Epithelial cell of proximal tubule (primary cell): ENCODE data around the gene TMPRSS11D. TPM values are rescaled to one million over a fixed set of nuclear protein-coding genes. Genes with fewer than 3 reads are reported as not detected.

Experiments
- DNase-seq: peaks from one replicate; pipeline ENCODE4 v3.0.0-alpha.2; 2011; ENCODE audit warnings: low read depth
- H3K4me3 ChIP-seq: 2 replicates; pipeline ENCODE4 v1.5.1; 2011; ENCODE audit warnings: low read depth, mild to moderate bottlenecking, low read length
- total RNA-seq: library from RNA; depleted of rRNA; stranded (reverse); fragments of >200 nt; gene quantifications from 2 replicates; pipeline ENCODE4 v1.2.3, GENCODE V29; 2015
- TF ChIP-seq, protein P1 (sequence below): conservative IDR thresholded peaks from 2 replicates; pipeline ENCODE4 v1.5.1; 2012; ENCODE audit warnings: low read depth, mild to moderate bottlenecking, low read length

Gene TMPRSS11D
- total RNA-seq, 1 donor from 2014 or later = not detected

DNA sequence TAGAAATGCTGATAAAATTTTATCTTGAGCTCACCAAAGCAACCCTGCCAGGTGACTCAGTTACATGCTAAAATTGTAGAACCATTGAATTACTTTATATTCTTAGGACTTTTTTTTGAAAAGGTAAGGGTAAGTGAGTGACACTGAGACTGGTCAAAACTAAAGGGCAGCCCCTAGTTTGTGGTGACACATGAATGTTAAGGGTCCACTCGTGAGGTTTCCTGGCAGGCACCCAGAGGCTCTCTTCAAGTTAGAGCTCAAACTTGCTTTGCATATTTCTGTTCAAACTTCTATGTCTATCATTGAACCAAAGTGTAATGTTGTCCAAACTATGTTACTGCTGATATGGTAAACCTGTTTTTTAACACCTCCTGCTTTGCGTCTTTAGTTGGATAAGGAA, 30.5 kb downstream of the TMPRSS11D start:
- TF ChIP-seq, protein P1, sequence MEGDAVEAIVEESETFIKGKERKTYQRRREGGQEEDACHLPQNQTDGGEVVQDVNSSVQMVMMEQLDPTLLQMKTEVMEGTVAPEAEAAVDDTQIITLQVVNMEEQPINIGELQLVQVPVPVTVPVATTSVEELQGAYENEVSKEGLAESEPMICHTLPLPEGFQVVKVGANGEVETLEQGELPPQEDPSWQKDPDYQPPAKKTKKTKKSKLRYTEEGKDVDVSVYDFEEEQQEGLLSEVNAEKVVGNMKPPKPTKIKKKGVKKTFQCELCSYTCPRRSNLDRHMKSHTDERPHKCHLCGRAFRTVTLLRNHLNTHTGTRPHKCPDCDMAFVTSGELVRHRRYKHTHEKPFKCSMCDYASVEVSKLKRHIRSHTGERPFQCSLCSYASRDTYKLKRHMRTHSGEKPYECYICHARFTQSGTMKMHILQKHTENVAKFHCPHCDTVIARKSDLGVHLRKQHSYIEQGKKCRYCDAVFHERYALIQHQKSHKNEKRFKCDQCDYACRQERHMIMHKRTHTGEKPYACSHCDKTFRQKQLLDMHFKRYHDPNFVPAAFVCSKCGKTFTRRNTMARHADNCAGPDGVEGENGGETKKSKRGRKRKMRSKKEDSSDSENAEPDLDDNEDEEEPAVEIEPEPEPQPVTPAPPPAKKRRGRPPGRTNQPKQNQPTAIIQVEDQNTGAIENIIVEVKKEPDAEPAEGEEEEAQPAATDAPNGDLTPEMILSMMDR = no peak

DNA sequence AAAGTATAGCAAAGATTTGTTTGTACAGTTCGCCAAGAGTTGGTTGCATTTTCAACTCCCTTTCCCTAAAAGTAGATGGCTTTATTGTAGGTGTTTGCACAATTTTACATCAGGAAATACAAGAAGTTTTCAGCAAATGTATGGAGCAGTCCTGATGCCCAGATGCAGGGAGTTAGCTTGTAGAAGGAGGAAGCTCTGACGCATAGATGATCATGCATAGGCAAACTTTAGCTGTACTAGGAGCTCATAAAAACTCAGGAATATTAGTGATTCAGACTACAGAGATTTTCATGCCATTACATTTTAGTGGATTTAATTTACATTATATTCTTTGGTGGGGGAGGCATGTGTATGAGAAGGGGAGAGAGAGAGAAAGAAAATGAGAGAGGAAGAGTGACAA, 62.9 kb downstream of the TMPRSS11D start:
- DNase-seq = no peak
- TF ChIP-seq, protein P1 = no peak

More for the DNA sequence above, 30.5 kb downstream of the TMPRSS11D start:
- DNase-seq = no peak
- no peak overlapping the region for H3K4me3 ChIP-seq

DNA sequence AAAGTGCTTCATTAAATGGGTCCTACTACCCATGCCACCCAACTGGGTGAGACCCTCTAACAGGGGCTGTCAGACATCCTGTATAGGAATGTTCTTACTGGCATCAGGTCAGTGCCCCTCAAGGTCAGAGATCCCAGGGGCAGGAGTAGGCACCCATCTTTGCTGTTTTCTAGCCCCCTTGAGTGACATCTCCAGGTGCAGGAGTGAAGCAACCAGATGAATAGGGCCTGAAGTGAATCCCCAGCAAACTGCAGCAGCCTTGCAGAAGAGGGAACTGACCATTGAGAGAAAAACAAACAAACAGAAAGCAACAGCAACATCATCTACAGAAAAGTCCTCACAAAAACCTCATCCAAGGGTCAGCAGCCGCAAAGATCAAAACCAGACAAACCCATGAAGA, 73.8 kb downstream of the TMPRSS11D start:
- DNase-seq = no peak
- H3K4me3 ChIP-seq = no peak overlapping the region
- TF ChIP-seq, protein P1 = no peak

More for the DNA sequence above, 62.9 kb downstream of the TMPRSS11D start:
- H3K4me3 ChIP-seq = no peak overlapping the region

DNA sequence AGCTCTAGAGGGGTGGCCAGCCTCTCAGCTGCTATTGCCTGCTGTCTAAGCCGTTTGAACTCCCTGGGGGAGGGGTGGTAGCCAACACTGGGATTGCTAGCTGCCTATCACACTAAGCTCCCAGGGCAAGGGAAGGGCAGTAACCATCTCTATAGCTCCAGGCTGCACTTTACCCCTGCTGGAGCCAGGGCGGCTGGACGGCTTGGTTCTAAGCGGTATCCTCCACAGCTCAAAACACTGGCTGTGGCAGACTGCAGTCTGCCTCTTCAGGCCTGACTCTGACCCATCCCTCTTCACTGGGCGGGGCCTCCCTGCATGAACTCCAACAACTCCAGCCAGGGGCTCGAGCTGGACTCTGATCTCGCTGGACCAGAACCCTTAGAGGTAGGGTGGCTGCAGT, 74.3 kb downstream of the TMPRSS11D start:
- H3K4me3 ChIP-seq = no peak overlapping the region
- TF ChIP-seq, protein P1 = no peak
- DNase-seq = no peak

DNA sequence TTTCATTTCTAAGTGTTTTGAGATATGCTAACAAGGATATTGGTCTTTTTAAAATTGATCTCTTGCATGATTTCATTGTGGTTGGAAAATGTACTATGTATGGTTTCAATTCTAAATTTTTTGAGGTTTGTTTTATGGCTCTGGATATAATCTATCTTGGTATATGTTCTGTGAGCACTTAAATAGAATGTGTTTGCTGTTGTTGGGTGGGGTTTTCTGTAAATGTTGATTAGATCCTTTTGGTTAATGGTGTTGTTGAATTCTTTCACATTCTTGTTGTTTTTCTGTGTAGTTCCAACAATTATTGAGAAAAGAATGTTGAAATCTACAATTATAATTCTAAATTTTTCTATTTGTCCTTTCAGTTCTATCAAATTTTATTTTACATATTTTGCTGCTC, 87.0 kb downstream of the TMPRSS11D start:
- no peak for DNase-seq
- TF ChIP-seq, protein P1 = no peak
- H3K4me3 ChIP-seq = no peak overlapping the region

DNA sequence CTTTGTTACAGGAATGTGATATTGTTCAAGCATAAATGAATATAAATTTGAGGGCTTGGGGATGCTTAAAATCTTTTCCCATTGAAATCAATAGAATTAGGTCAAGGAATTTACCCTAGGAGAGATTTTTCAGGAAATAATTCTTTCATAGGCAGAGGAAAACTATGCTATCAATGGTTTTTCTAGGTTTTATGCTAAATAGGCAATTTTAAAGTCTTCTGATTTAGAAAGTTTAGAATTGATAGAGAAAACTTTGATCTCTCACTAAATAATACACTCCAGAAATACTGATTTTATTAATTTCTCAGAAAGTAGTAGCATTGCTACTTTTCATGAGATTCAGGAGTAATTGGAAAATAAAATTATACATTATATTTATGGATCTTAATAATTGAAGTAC, 93.1 kb downstream of the TMPRSS11D start:
- TF ChIP-seq, protein P1 = no peak
- H3K4me3 ChIP-seq = no peak overlapping the region
- no peak for DNase-seq

DNA sequence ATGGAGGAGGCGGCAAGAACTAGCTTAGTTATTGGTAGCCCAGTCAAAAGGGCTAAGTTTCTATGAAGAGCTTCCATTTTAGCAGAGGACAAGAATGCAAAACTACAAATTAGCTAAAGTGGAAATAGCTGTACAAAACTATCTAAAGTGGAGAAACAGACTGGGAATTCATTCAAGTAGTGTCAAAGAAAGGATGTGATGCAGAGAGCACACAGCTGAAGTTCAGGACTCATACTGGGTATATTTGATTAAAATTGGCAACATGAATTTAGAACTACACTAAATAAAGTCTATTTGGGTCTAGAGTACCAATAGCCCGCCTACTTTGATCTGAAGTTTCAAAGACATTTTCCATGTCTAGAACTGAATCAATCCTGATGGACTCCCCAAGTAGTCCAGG, 96.5 kb downstream of the TMPRSS11D start:
- TF ChIP-seq, protein P1 = no peak
- H3K4me3 ChIP-seq = no peak overlapping the region
- no peak for DNase-seq
